ENCODE data around the gene FAM81A.

GRCh38 chr15:59446232-59446957 is 8.4 kb downstream of the FAM81A start:
- TF ChIP-seq POLR2AphosphoS5 (IDR thresholded peaks at IDR 0.05): no peak
- TF ChIP-seq, protein P1, sequence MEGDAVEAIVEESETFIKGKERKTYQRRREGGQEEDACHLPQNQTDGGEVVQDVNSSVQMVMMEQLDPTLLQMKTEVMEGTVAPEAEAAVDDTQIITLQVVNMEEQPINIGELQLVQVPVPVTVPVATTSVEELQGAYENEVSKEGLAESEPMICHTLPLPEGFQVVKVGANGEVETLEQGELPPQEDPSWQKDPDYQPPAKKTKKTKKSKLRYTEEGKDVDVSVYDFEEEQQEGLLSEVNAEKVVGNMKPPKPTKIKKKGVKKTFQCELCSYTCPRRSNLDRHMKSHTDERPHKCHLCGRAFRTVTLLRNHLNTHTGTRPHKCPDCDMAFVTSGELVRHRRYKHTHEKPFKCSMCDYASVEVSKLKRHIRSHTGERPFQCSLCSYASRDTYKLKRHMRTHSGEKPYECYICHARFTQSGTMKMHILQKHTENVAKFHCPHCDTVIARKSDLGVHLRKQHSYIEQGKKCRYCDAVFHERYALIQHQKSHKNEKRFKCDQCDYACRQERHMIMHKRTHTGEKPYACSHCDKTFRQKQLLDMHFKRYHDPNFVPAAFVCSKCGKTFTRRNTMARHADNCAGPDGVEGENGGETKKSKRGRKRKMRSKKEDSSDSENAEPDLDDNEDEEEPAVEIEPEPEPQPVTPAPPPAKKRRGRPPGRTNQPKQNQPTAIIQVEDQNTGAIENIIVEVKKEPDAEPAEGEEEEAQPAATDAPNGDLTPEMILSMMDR (IDR thresholded peaks at IDR 0.05): no peak
- no peak for TF ChIP-seq POLR2A (IDR thresholded peaks at IDR 0.05)
- TF ChIP-seq EP300 (IDR thresholded peaks at IDR 0.05): no peak

Measured in gastroesophageal sphincter (tissue), 3 donors.